ENCODE results near the gene GHRHR.

- TF ChIP-seq CTCF (IDR thresholded peaks at IDR 0.05) (no peak), EP300 (IDR thresholded peaks at IDR 0.05) (no peak)
Observed at GRCh38 chr7:30987936-30988335, 24.2 kb downstream of the GHRHR start.
